ENCODE data around the gene GPR135.

DNA sequence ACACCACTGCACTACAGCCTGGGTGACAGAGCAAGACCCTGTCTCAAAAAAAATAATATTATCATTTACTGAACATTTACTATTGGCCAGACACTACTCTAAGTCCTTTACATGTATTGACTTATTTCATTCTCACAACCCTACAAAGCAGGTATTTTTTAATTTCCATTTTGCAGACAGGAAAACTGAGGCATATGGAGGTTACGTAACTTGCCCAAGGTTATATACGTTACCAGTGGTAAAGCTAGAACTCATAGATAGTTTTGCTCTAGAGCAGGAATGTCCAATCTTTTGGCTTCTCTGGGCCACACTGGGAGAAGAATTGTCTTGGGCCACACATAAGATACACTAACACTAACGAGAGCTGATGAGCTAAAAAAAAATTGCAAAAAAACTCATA is 13.4 kb upstream of the GPR135 start:
- no peak for TF ChIP-seq POLR2A (IDR thresholded peaks at IDR 0.05)
- TF ChIP-seq, protein P1, sequence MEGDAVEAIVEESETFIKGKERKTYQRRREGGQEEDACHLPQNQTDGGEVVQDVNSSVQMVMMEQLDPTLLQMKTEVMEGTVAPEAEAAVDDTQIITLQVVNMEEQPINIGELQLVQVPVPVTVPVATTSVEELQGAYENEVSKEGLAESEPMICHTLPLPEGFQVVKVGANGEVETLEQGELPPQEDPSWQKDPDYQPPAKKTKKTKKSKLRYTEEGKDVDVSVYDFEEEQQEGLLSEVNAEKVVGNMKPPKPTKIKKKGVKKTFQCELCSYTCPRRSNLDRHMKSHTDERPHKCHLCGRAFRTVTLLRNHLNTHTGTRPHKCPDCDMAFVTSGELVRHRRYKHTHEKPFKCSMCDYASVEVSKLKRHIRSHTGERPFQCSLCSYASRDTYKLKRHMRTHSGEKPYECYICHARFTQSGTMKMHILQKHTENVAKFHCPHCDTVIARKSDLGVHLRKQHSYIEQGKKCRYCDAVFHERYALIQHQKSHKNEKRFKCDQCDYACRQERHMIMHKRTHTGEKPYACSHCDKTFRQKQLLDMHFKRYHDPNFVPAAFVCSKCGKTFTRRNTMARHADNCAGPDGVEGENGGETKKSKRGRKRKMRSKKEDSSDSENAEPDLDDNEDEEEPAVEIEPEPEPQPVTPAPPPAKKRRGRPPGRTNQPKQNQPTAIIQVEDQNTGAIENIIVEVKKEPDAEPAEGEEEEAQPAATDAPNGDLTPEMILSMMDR (IDR thresholded peaks at IDR 0.05), result no peak
